Measurements from ENCODE around the gene RBMS1.

DNA sequence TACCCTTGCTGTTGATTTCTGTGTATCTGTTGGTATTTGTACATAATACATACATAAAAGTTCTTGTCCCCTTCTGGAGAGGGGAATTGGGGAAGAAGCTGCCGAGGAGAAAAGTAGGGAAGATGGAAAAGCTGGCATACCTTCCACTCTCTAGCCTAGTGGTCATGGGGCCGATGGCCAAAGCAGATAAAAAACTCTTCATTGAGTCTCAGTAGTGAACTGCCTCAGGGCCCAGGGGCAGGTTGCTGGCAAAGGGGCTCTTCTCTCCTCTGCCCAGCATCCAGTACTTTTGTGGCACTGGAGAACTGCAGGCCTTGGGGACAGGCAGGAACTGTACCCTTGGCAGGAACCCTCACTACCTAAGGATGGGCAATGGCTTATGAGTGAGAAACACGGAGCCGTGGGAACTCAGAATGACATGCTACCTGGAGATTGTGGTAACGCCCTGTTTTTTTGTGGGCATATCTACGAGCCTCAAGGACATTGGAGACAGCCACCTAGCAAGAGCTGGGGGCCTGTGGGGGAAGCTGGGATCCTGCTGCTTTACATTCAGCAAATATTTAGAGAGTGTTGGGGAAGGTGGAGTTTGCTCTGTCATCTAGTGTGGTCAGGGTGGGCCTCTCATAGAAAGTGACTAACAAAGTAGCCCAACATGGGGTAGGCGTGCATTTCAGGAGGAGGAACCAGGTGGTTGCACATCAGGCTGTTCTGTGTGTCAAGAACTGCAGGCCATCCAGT lies 270.9 kb downstream of the RBMS1 start:
- TF ChIP-seq, protein P1, sequence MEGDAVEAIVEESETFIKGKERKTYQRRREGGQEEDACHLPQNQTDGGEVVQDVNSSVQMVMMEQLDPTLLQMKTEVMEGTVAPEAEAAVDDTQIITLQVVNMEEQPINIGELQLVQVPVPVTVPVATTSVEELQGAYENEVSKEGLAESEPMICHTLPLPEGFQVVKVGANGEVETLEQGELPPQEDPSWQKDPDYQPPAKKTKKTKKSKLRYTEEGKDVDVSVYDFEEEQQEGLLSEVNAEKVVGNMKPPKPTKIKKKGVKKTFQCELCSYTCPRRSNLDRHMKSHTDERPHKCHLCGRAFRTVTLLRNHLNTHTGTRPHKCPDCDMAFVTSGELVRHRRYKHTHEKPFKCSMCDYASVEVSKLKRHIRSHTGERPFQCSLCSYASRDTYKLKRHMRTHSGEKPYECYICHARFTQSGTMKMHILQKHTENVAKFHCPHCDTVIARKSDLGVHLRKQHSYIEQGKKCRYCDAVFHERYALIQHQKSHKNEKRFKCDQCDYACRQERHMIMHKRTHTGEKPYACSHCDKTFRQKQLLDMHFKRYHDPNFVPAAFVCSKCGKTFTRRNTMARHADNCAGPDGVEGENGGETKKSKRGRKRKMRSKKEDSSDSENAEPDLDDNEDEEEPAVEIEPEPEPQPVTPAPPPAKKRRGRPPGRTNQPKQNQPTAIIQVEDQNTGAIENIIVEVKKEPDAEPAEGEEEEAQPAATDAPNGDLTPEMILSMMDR (IDR thresholded peaks at IDR 0.05; ENCODE audit: low read depth, low read length, poor library complexity, severe bottlenecking): no peak
- no peak for TF ChIP-seq EZH2phosphoT487 (IDR thresholded peaks at IDR 0.05; ENCODE audit: borderline replicate concordance, low read length)

Measured in DOHH2 (cell line).